ENCODE measurements around the gene NSD1. TPM values are rescaled to one million over a fixed set of nuclear protein-coding genes. Genes with fewer than 3 reads are reported as not detected.

The NSD1 gene
- total RNA-seq, 2 experiments from 2014 or later, result 91.8 to 98.4 TPM

- POLR2A ChIA-PET, result interaction anchor here (1.1 to 1.9 kb wide), 2 partner anchors 36 to 131 kb away, joined by 4 to 6 read pairs; partner anchors contain the start of genes LMAN2 and PRR7
Measured at GRCh38 chr5:177316005-177316404, 182.4 kb downstream of the NSD1 start.

GRCh38 chr5:177317959-177318377 lies 184.4 kb downstream of the NSD1 start:
- no peaks in the 10 kb centered on the region for H3K9me3 Mint-ChIP-seq (ENCODE audit: insufficient read depth)
- peaks cover 27% of the 10 kb centered on the region for H3K36me3 Mint-ChIP-seq (ENCODE audit: low read depth)
- H3K4me1 Mint-ChIP-seq (ENCODE audit: low read depth), result peaks cover 44% of the 10 kb centered on the region
- DNase-seq (peak; percentile 84), ATAC-seq (peak; percentile 67)
- POLR2A ChIA-PET, result no interaction called here
- no peak overlapping the region for H3K4me3 Mint-ChIP-seq
- no peaks in the 10 kb centered on the region for H3K27me3 Mint-ChIP-seq (ENCODE audit: low read depth)
- CTCF ChIA-PET, result interaction anchor here (0.7 to 4.2 kb wide), 30 partner anchors 9 to 204 kb away, joined by 3 to 41 read pairs (median 5); partner anchors contain the start of genes LMAN2 and RGS14
- no peak overlapping the region for H3K27ac Mint-ChIP-seq

More at GRCh38 chr5:177316005-177316404, 182.4 kb downstream of the NSD1 start:
- Mint-ChIP-seq H3K4me3 (no peak overlapping the region), H3K4me1 (ENCODE audit: low read depth) (peaks cover 47% of the 10 kb centered on the region), H3K27me3 (ENCODE audit: low read depth) (no peaks in the 10 kb centered on the region), H3K9me3 (ENCODE audit: insufficient read depth) (no peaks in the 10 kb centered on the region), H3K27ac (no peak overlapping the region), H3K36me3 (ENCODE audit: low read depth) (peaks cover 22% of the 10 kb centered on the region)
- ATAC-seq (no peak), DNase-seq (no peak)
- CTCF ChIA-PET, result interaction anchor here (1.0 to 4.2 kb wide), 13 partner anchors 12 to 202 kb away, joined by 3 to 41 read pairs (median 5); partner anchors contain the start of genes PRELID1 and RAB24

GRCh38 chr5:177319913-177320588 lies 186.5 kb downstream of the NSD1 start:
- CTCF ChIA-PET, result interaction anchor here (0.9 to 3.3 kb wide), 10 partner anchors 11 to 137 kb away, joined by 3 to 26 read pairs (median 8); no protein-coding TSS in a partner anchor
- peak; percentile 29 for ATAC-seq
- POLR2A ChIA-PET, result no interaction called here

GRCh38 chr5:177320879-177321278 lies 187.3 kb downstream of the NSD1 start:
- ATAC-seq, result no peak
- H3K27ac Mint-ChIP-seq, result no peak overlapping the region
- peaks cover 32% of the 10 kb centered on the region for H3K36me3 Mint-ChIP-seq (ENCODE audit: low read depth)
- peaks cover 40% of the 10 kb centered on the region for H3K4me1 Mint-ChIP-seq (ENCODE audit: low read depth)
- no peaks in the 10 kb centered on the region for H3K9me3 Mint-ChIP-seq (ENCODE audit: insufficient read depth)
- POLR2A ChIA-PET, result no interaction called here
- no peak for DNase-seq
- CTCF ChIA-PET, result interaction anchor here (1.1 kb wide), 1 partner anchor 181 kb away, joined by 3 read pairs; no protein-coding TSS in a partner anchor
- no peak overlapping the region for H3K4me3 Mint-ChIP-seq
- H3K27me3 Mint-ChIP-seq (ENCODE audit: low read depth), result no peaks in the 10 kb centered on the region

More at GRCh38 chr5:177319913-177320588, 186.5 kb downstream of the NSD1 start:
- Mint-ChIP-seq H3K27me3 (ENCODE audit: low read depth) (no peaks in the 10 kb centered on the region), H3K4me1 (ENCODE audit: low read depth) (peaks cover 39% of the 10 kb centered on the region), H3K27ac (no peak overlapping the region), H3K36me3 (ENCODE audit: low read depth) (peaks cover 32% of the 10 kb centered on the region), H3K9me3 (ENCODE audit: insufficient read depth) (no peaks in the 10 kb centered on the region), H3K4me3 (no peak overlapping the region)
- DNase-seq, result no peak

- ChIA-PET CTCF (interaction anchor here (0.5 to 2.5 kb wide), 2 partner anchors 13 kb away, joined by 3 to 5 read pairs; no protein-coding TSS in a partner anchor), POLR2A (no interaction called here)
- Mint-ChIP-seq H3K4me3 (no peak overlapping the region), H3K9me3 (ENCODE audit: insufficient read depth) (no peaks in the 10 kb centered on the region), H3K36me3 (ENCODE audit: low read depth) (peaks cover 34% of the 10 kb centered on the region), H3K4me1 (ENCODE audit: low read depth) (peaks cover 22% of the 10 kb centered on the region), H3K27me3 (ENCODE audit: low read depth) (no peaks in the 10 kb centered on the region), H3K27ac (no peak overlapping the region)
- DNase-seq (no peak), ATAC-seq (no peak)
Measured at GRCh38 chr5:177325868-177326381, 192.4 kb downstream of the NSD1 start.

- POLR2A ChIA-PET, result interaction anchor here (0.6 to 1.1 kb wide), 4 partner anchors 15 to 66 kb away, joined by 3 read pairs; no protein-coding TSS in a partner anchor
- peak; percentile 45 for DNase-seq
- peak overlapping the region; percentile 81 for H3K27ac Mint-ChIP-seq
Measured at GRCh38 chr5:177327539-177328522, 194.3 kb downstream of the NSD1 start.

GRCh38 chr5:177328545-177329231 lies 195.1 kb downstream of the NSD1 start:
- no peak overlapping the region for H3K4me3 Mint-ChIP-seq
- POLR2A ChIA-PET, result no interaction called here
- CTCF ChIA-PET, result interaction anchor here (1.0 to 2.5 kb wide), 6 partner anchors 10 to 257 kb away, joined by 3 to 18 read pairs (median 4); no protein-coding TSS in a partner anchor
- DNase-seq (no peak), ATAC-seq (no peak)
- no peaks in the 10 kb centered on the region for H3K9me3 Mint-ChIP-seq (ENCODE audit: insufficient read depth)
- H3K36me3 Mint-ChIP-seq (ENCODE audit: low read depth), result peaks cover 37% of the 10 kb centered on the region
- peaks cover 39% of the 10 kb centered on the region for H3K4me1 Mint-ChIP-seq (ENCODE audit: low read depth)
- no peaks in the 10 kb centered on the region for H3K27me3 Mint-ChIP-seq (ENCODE audit: low read depth)
- peak overlapping the region; percentile 25 for H3K27ac Mint-ChIP-seq

More at GRCh38 chr5:177327539-177328522, 194.3 kb downstream of the NSD1 start:
- Mint-ChIP-seq H3K36me3 (ENCODE audit: low read depth) (peaks cover 35% of the 10 kb centered on the region), H3K4me1 (ENCODE audit: low read depth) (peaks cover 33% of the 10 kb centered on the region), H3K4me3 (peak overlapping the region; percentile 48), H3K27me3 (ENCODE audit: low read depth) (no peaks in the 10 kb centered on the region), H3K9me3 (ENCODE audit: insufficient read depth) (no peaks in the 10 kb centered on the region)
- CTCF ChIA-PET, result interaction anchor here (0.6 to 2.5 kb wide), 12 partner anchors 8 to 256 kb away, joined by 3 to 18 read pairs (median 4); no protein-coding TSS in a partner anchor
- peak; percentile 68 for ATAC-seq

GRCh38 chr5:177329883-177330282 lies 196.3 kb downstream of the NSD1 start:
- Mint-ChIP-seq H3K36me3 (ENCODE audit: low read depth) (peaks cover 45% of the 10 kb centered on the region), H3K27me3 (ENCODE audit: low read depth) (no peaks in the 10 kb centered on the region), H3K9me3 (ENCODE audit: insufficient read depth) (no peaks in the 10 kb centered on the region), H3K4me3 (no peak overlapping the region), H3K4me1 (ENCODE audit: low read depth) (peaks cover 41% of the 10 kb centered on the region), H3K27ac (peak overlapping the region; percentile 48)
- DNase-seq (no peak), ATAC-seq (no peak)
- ChIA-PET POLR2A (no interaction called here), CTCF (no interaction called here)

- ATAC-seq, result no peak
- peak overlapping the region; percentile 43 for H3K27ac Mint-ChIP-seq
- no peaks in the 10 kb centered on the region for H3K9me3 Mint-ChIP-seq (ENCODE audit: insufficient read depth)
- POLR2A ChIA-PET, result interaction anchor here (0.7 to 0.8 kb wide), 2 partner anchors 19 to 106 kb away, joined by 3 to 4 read pairs; no protein-coding TSS in a partner anchor
- H3K36me3 Mint-ChIP-seq (ENCODE audit: low read depth), result peaks cover 58% of the 10 kb centered on the region
- no peak for DNase-seq
- no peaks in the 10 kb centered on the region for H3K27me3 Mint-ChIP-seq (ENCODE audit: low read depth)
- peaks cover 40% of the 10 kb centered on the region for H3K4me1 Mint-ChIP-seq (ENCODE audit: low read depth)
- CTCF ChIA-PET, result interaction anchor here (1.0 to 1.4 kb wide), 3 partner anchors 13 to 19 kb away, joined by 3 to 5 read pairs (median 4); no protein-coding TSS in a partner anchor
- no peak overlapping the region for H3K4me3 Mint-ChIP-seq
Measured at GRCh38 chr5:177330991-177331842, 197.6 kb downstream of the NSD1 start.
